ENCODE results near the gene CACNA1B.

Gene CACNA1B

DNA sequence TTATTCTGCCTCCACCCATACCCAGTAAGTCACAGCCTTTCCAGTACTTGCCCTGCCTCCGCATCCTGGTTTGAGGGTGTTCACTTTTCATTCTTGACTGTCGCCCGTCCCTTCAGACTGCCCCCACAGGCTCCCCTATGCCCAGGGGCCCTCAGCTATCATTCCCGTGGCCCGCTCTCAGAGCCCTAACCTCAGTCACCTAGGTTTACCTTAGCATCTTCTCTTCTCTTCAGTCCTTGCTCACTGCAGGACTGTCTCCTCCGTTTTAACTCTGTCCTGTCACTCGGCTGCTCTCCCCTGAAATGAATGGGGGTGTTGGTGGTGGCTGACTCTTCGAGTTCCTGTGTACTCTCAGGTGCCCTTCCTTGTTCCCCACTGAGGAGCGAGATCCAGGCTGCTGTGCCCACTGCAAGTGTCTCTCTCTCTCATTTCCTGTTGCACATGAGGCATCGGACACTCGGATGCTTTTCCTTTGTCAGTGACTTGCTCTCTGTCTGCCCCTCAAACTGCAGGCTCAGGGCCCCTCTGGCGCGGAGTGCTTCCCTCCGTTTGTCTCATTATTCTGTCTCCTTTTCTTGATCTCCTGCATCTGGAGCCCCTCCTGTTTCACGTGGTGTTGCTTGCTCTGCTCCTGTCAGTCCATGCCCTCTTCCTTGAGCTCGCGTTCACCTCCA, 89.8 kb downstream of the CACNA1B start:
- no peak for DNase-seq (ENCODE audit: low read depth)

DNA sequence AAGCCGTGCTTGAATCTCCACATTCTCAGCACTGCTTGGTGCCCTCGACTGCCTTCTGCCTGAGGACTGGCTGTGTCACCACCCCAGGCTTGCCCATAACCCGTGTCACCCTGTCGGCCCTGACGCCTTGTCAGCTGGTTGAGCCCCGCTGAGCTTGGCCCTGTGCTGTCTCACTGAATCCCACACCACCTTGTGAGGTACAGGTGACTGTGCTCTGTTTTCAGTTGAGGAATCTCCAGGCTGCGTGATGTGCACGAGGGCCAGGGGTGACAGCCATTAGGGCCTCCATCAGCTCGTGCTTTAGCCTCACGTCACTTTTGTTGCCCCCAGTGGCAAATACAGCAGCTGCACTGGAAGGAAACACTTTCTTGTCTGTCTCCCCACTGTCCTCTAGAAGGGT, 90.7 kb downstream of the CACNA1B start:
- no peak for DNase-seq (ENCODE audit: low read depth)

DNA sequence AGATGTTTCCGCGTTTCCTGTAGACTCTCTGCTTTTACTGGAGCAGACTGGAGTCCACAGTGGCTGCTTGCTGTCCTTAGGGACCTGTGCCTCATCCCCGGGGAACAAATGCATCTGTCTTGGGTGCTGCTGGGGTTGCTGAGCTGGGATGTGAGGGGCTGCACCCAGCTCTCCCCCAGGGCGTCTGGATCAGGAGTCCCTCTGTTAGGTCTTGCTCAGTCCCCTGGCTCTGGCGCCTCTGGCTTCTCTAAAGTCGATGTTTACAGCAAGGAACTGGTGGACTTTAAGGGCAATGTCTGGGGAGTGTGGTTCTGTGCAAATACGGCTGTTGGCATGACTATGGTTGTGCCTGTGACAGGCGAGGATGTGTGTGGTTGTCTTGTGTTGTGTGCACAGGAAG, 91.4 kb downstream of the CACNA1B start:
- no peak for DNase-seq (ENCODE audit: low read depth)

- DNase-seq (ENCODE audit: low read depth): no peak
Observed at GRCh38 chr9:137969685-137970084, 92.1 kb downstream of the CACNA1B start.

DNA sequence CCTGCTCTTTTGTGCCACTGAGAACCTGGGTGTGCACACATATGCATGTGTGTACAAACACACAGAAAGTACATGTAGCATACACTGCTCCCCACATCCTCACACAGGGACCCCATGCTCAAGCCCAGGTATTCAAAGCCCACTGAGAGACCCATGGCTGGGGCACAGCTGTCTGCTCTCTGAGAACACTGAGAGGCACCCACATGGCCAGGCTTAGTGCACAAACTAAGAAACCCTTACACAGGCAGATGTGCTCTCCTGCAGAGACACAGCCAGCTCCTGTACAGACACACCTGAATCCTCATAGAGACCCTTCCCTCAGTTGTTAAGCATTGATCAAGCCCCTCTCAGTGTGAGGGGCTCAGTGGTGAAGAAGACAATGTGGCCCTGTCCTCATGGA, 92.5 kb downstream of the CACNA1B start:
- DNase-seq (ENCODE audit: low read depth): no peak

- no peak for DNase-seq (ENCODE audit: low read depth)
Observed at GRCh38 chr9:137970686-137971476, 93.3 kb downstream of the CACNA1B start.

GRCh38 chr9:137971477-137972138, 94.0 kb downstream of the CACNA1B start:
- DNase-seq (ENCODE audit: low read depth): no peak

DNA sequence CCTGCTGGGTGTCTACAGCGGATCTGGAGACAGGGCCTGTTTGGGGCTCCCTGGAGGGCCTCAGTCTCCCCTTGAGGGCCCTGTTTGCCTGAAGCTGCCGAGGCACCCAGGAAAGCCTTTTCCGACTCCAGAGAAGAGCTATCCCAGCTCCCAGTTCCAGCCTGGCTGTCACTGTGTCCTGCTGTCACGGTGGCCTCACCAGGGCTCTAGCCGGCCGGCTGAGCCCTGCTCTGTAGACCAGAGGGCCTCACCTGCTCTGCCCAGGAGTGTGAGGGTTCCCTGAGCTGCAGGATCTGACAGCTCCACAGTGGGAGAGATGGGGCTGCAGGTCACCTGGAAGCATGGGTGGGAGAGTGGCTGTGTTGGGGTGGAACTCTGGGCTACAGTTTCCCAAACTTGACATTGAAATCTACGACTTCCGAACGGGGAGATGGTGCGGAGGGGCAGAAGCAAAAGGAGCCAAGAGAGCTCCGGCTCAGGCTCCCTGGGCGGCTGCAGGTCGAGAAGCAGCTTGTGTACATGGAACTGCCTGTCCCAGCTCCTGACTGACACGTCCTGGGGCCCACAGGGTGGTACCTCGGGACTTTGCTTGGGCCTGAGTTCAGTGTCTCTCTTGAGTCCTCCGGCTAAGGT, 94.9 kb downstream of the CACNA1B start:
- DNase-seq (ENCODE audit: low read depth): no peak

GRCh38 chr9:137972988-137973470, 95.4 kb downstream of the CACNA1B start:
- DNase-seq (ENCODE audit: low read depth): no peak

DNA sequence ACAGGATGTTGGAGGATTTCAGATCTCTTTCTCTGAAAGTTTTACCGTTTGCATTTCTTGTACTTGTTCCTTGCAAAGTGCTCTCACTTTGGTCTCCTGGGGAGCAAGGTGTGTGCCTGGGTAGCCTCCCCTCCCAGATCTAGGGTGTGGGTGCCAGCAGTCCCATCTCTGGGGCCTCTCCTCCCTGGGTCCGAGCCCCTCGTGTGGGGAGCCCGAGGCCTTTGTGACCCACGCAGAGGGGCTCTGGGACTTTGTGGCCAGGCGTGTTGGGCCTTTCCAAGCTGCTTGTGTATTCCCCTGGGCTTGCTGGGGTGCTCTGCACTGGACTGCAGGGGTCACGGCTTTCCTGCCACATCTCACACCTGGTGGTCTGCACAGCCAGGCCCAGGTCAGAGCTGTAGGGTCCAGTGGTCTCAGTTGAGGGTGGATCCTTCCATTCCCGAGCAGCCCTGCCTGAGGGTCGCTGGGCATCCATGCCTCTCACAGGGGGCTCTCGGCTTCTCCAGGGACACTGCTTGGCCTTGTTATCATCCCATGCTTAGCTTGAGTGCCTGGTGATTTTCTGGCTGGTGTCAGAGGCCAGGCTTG, 96.3 kb downstream of the CACNA1B start:
- DNase-seq (ENCODE audit: low read depth): no peak

GRCh38 chr9:137974746-137975526, 97.4 kb downstream of the CACNA1B start:
- DNase-seq (ENCODE audit: low read depth): no peak

DNA sequence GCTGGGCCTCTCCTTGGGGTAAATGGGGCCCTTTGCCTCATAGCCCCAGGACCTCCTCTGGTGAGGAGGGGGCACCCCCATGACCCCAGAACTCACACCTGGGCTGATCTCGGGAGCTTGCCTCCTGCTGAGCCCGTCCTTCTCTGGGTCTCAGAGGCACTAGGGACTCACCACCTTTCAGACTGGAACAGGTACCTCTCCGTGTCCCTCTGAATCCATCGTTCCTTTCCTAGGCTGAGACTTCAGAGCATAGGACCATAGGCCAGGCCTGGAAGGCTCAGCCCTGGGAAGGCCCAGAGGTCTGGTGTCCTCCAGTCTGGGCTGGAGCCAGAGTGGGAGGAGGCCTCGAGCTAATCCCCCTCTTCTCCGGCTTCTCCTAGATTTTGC, 97.9 kb downstream of the CACNA1B start:
- no peak for DNase-seq (ENCODE audit: low read depth)

GRCh38 chr9:137975936-137976565, 98.5 kb downstream of the CACNA1B start:
- DNase-seq (ENCODE audit: low read depth): no peak

DNA sequence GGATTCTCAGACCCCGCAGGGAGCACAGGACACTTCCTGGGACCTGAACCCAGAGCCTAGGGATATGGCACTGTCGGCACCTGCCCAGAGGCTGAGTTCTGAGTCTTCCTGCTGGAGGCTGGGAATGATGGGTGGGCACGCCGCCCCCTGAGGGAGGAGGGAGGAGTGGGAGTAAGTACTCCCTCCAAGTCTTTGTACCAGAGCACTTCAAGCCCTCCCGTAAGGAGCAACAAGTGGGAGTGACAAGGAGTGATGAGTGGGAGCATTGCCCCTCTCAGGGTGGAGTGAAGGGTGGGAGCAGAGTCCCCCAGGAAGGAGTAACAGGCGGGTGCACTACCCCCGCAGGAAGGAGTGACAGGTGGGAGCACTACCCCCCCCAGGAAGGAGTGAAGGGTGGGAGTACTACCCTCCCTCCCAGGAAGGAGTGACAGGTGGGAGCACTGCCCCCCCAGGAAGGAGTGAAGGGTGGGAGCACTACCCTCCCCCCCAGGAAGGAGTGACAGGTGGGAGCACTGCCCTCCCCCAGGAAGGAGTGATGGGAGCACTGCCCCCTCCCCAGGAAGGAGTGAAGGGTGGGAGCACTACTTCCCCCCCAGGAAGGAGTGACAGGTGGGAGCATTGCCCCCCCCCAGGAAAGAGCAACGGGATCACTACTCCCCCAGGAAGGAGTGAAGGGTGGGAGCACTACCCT, 100.1 kb downstream of the CACNA1B start:
- no peak for DNase-seq (ENCODE audit: low read depth)

DNA sequence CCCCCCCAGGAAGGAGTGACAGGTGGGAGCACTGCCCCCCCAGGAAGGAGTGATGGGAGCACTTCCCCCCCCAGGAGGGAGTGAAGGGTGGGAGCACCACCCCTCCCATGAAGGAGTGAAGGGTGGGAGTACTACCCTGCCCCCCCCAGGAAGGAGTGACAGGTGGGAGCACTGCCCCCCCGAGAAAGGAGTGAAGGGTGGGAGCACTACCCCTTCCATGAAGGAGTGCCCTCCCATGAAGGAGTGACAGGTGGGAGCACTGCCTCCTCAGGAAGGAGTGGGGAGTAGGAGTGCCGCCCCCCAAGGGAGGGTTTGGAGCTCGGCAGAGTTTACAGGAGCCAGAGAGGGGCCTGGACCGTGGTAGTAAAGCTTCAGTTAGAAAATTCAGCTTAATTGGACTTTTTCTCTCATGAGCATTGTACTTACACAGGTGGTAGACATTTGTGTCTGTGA, 100.7 kb downstream of the CACNA1B start:
- no peak for DNase-seq (ENCODE audit: low read depth)

GRCh38 chr9:137982200-137982599, 104.6 kb downstream of the CACNA1B start:
- DNase-seq (ENCODE audit: low read depth): no peak

DNA sequence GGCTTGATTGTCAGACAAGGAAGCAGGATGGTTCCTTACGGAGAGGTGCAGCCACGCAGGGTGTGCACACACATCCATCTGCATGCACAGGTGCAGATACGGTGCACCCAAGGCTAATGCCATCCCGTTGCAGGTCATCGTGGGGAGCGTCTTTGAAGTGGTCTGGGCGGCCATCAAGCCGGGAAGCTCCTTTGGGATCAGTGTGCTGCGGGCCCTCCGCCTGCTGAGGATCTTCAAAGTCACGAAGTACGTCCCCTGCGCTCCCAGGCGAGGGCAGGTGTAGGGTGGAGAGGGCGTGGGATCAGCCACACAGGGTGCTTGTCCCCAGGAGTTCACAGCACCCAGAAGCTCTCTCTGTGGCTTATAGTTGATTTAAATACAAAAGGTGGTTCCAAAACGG, 106.4 kb downstream of the CACNA1B start:
- DNase-seq (ENCODE audit: low read depth): no peak

DNA sequence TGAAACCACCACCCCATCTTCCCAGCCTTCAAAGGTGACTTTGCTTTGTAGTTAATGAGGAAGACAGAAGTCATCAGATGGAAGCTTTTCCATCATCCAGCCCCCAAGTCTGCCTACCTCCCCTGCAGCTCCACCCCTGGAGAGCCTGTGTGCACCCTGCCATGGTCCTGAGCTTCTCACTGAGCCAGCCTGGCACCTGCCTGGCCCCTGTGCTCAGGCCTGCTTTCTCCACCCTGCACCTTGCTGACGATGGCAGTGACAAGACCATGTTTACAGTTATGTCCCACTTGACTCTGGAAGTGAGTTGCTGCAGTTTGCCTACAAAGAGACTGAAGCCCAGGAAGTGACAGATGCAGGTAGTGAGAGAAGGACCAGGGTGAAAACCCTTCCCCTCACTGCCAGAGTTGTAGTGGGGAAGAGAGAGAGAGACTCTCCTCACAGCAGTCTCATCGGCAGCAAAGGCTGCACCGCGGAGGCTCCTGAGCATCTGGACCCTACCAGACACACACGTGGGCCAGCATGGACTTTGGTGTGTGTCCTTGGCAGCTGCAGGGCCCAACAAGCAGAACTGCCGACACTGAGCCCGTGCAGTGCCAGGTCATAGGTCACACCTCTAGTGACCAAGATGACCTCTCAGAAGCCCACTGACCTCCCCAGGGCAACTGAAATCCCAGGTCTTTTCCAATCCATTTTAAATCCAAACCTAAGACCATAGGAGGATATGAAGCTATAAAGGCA, 107.1 kb downstream of the CACNA1B start:
- DNase-seq (ENCODE audit: low read depth): no peak

GRCh38 chr9:137985637-137986071, 108.1 kb downstream of the CACNA1B start:
- no peak for DNase-seq (ENCODE audit: low read depth)

All from activated T-cell treated with anti-CD3 and anti-CD28 coated beads for 24 hours (primary cell).